Activated effector memory CD4-positive, alpha-beta T cell treated with Interleukin-2 at 50 U/mL for 16 hours (primary cell): ENCODE measurements around the gene FBXO44.

Source experiments
- DNase-seq: peaks from one replicate; pipeline ENCODE4 v3.0.0-alpha.2; 2020

Gene FBXO44

DNA sequence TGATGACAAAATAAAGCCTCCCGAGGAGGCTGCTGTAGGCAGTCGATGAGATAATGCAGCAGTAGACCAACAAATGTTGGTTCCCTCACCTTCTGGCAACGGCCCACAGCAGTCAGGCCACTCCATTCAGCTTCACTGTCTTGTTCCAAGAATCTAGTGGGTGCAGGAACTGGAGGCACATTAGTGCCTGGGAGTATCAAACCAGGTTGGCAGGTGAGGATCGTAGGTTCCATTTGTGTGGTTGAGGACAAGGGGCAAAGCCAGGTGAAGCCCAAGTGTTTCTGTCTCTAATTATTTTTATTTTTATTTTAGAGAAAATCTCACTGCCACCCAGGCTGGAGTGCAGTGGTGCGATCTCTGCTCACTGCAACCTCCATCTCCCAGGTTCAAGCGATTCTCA lies 13.7 kb upstream of the FBXO44 start:
- no peak for DNase-seq

- no peak for DNase-seq
These were observed 12.8 kb upstream of the FBXO44 start for GRCh38 chr1:11641776-11642305.

DNA sequence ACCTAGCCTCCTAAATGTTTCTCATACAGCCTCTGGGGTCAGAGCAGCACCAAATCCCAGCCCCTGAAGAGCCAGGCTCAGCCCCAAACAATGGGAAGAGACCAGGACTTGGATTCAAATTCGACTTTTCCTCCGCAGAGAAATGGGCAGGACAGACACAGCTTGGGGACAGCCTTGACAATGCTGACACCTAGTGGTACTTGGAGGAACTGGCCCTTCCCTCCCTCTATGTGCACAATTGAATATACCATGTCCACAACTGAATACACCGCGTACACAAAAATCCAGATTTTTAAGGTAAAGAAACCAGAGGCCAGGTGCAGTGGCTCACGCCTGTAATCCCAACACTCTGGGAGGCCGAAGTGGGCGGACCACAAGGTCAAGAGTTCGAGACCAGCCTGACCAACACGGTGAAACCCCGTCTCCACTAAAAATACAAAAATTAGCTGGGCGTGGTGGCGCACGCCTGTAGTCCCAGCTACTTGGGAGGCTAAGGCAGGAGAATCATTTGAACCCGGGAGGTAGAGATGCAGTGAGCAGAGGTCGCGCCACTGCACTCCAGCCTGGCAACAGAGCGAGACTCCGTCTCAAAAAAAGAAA lies 12.2 kb upstream of the FBXO44 start:
- peak; percentile 49 for DNase-seq

DNA sequence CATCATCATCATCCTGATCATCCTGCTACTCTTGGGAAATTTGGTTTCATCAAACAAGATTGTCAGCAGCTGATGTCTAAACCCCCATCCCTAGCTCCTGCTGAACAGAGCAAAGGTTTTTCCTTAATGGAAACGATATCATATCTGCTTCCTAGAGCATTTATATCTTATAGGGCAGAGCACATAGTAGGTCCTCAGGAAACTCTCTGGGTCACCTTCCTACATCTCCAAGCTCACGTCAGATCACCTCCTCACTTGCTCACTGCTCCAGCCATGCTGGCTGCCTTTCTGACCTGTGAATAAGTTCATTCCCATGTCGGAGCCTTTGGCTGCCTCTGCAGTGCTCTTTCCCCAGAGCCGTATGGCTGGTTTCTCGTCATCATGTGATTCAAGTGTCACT lies 10.9 kb upstream of the FBXO44 start:
- no peak for DNase-seq

- no peak for DNase-seq
These were observed 9.4 kb upstream of the FBXO44 start for GRCh38 chr1:11645270-11645669.

DNA sequence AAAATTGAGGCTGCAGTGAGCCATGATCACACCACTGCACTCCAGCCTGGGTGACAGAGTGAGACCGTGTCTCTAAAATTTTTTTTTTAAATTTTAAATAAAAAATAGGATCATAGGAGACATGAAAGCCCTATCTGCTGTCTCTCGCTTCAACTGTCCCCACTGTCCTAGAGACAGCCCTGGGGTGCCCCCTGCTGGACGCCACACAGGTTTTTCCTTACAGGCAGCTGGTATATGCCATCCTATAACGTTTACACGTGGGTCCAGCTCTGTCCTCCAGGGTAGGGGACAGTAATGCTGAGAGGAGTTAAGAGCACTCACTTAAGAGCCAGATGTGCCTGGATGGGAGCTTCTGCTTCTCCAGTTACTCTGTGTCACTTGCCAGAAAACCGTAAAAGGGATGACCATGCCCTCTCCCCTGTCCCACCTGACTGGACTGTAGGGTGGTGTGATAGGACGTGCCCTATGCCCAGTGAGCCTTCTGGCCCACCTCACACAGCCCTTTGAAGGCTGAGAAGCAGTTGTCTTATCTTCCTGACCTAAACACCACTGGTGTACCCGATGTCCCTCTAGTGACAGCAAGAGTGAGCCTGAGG lies 8.9 kb upstream of the FBXO44 start:
- DNase-seq, result peak; percentile 66

GRCh38 chr1:11646317-11646716 lies 8.4 kb upstream of the FBXO44 start:
- DNase-seq, result no peak

- no peak for DNase-seq
These were observed 7.3 kb upstream of the FBXO44 start for GRCh38 chr1:11647333-11647732.

GRCh38 chr1:11648039-11648438 lies 6.6 kb upstream of the FBXO44 start:
- no peak for DNase-seq

DNA sequence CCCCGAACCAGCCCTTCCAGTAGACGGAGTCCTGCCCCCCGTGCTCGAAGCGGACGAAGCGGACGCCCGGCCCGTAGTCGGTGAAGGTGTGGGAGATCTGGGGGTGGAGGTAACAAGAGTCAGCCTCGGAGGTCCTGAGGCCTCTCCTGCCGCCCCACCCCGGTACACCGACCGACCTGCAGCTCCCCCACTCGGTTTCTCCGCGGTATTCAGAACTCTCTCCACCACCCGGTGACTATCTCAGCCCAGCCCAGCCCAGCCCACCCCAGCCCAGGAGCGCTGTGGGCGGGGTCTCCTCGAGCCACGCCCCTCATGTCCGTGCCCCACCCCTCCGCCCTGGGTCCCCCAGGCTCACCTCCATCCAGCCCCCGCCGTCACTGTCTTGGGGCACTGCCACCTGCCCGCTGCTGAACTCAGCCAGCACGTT lies 5.9 kb upstream of the FBXO44 start:
- no peak for DNase-seq

DNA sequence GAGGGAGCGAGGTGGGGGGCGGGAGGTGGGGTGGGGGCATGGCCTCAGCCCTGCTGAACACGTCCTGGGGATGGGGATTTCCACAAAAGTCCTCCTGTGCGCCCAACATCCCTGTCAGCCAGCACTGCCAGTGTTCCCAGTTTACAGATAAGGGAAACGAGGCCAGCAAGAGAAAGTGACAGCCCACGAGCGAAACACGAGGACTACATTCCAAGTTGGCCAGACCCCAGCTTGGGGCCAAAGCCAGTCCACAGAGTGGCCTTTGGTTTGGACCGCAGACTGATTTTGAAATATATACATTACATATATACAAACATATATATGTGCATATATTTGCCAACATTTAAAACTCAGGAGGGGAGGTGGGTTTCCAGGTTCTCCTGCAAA lies 5.4 kb upstream of the FBXO44 start:
- DNase-seq, result no peak

GRCh38 chr1:11649624-11650330 lies 4.9 kb upstream of the FBXO44 start:
- DNase-seq, result no peak

DNA sequence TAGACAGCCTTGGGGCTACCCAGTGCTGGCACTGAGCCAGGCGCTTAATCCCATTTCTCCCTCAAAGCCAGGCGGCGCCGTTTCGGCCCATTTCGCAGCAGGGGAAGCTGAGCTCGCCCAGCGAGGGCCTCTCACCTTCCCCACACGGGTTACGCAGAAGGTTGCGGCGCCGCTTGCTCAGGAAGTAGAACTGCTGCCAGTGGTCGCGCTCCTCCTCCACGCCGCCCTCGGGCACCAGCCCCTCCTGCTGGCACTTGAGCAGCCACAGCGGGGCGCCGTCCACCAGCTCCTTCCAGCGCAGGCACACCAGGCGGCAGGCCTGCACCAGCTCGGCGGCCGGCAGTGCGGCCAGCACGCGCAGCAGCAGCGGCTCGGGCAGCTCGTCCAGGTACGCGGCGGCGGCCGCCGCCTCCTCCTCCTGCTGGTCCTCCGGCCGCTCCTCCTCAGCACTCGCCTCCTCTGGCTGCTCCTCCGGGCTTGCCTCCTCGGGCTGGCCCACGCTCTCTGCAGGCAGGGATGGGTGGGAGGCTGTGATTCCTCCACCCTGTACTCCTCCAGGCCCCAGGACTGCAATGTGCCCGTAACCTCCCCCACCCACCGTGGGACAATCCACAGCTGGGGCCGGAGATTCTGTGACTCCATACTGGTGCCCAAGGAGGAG lies 4.2 kb upstream of the FBXO44 start:
- DNase-seq, result peak; percentile 71

DNA sequence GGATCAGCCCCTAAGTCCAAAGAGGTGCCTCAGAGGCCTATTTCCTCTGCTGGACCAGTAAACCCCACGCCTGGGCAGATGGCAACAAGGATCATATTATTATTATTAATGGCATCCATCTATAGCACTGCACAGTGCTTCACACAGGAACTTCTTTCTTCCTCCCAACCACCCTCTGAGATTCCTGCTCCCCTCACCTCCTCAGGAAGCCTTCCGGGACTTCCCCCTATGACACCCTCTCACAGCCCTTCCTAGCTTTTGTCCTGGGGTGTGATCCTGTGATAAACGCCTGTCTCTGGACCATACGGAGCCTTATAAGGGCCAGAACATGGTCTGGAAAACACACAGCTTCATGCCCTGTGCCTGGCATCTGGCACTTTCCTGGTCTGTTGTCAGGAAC lies 3.7 kb upstream of the FBXO44 start:
- DNase-seq, result no peak

- no peak for DNase-seq
These were observed 2.4 kb upstream of the FBXO44 start for GRCh38 chr1:11652203-11652780.

DNA sequence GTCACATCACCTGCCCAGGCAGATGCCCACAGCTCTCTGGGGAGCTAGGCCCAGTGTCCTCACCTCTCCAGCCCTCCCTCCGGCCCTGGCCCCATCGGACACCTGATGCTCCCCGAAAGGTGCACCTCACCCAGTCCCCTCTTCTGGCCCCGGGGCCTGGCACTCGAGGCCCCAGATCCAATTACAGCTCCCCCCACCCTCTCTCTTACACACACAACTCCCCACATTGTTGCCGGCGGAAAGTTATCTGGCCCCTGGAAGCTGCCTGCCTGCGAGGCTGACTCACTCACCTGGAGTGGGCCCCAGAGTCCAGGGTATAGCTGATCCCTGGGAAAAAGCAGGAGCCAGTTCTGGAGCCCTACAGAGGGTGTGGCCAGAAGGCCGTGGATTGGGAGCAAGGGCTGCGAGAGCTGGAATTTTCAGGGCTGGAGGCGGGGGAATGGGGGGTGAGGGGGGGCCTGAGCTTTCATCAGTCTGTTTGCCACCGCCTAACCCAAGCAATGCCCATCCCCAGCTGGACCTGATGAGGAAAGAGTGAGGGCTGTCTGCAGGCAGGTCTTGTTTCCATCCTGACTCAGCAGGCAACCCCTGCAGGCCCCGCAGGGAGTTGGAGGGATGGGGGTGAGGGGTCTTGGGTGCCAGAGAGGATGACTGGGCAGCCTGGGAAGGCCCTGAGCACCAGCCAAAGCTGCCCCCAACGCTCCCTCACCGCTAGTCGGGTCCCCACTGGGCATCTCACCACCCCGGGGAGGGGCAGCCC lies 1.4 kb upstream of the FBXO44 start:
- no peak for DNase-seq

DNA sequence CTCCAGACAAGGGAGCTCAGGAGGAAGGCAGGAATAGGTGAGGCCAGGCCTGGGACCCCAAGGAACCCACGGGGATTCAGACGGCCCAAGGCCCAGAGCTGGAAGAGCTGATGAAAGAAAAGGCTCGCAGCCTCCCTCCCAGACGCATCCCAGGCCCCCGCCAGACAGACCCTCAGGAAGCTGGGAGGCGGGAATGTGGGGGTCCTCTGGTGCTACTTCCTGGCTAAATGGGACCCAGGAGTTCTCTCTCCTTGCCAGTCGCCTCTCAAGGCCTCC lies 878 bp upstream of the FBXO44 start:
- DNase-seq, result no peak

- no peak for DNase-seq
These were observed 497 bp downstream of the FBXO44 start for GRCh38 chr1:11654939-11655808.

DNA sequence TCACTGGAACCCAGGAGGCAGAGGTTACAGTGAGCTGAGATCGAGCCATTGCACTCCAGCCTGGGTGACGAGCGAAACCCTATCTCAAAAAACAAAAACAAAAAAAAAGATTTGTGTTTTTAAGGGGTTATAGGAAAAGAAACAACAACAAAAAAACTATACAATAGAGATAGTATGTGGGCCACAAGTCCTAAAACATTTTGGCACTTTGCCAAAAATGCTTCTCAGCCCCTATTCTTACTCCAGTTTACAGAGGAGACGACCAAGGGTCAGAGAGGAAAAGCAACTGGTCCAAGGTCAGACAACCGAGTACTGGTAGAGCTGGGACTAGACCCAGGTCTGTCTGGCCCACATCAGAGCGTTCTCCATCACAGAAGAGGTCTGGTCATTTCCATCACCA lies 3.0 kb downstream of the FBXO44 start:
- DNase-seq, result no peak

GRCh38 chr1:11658542-11658941 lies 3.9 kb downstream of the FBXO44 start:
- DNase-seq, result no peak

- DNase-seq, result no peak
These were observed 5.1 kb downstream of the FBXO44 start for GRCh38 chr1:11659748-11660147.

DNA sequence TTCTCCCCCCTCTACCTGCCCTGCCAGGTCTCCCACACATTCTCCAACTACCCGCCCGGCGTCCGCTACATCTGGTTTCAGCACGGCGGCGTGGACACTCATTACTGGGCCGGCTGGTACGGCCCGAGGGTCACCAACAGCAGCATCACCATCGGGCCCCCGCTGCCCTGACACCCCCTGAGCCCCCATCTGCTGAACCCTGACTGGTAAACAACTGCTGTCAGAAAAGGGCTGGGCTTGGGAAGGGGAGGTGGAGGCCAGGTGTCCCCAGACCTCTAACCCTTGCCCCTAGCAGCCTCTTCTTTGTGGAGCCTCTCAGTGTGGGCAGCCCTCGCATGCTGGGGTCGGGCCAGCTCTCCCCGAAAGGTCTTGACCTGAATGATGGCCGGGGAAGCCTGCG lies 6.4 kb downstream of the FBXO44 start:
- no peak for DNase-seq
